GM19099 (cell line): ENCODE data around the gene TEKT2.

ENCODE experiments used
- POLR2A ChIP-seq: IDR thresholded peaks from 3 replicates; pipeline ENCODE4 v1.6.1; 2011; ENCODE audit warnings: low read depth; ENCODE audit not compliant: insufficient read length; ENCODE audit errors: extremely low read depth

The TEKT2 gene

GRCh38 chr1:36112823-36113222 lies 28.9 kb downstream of the TEKT2 start:
- no peak for TF ChIP-seq POLR2A

- no peak for TF ChIP-seq POLR2A
Observed at GRCh38 chr1:36114371-36114770, 30.5 kb downstream of the TEKT2 start.

- no peak for TF ChIP-seq POLR2A
Observed at GRCh38 chr1:36115200-36115669, 31.3 kb downstream of the TEKT2 start.

GRCh38 chr1:36115931-36116330 lies 32.0 kb downstream of the TEKT2 start:
- TF ChIP-seq POLR2A, result no peak

GRCh38 chr1:36116901-36117300 lies 33.0 kb downstream of the TEKT2 start:
- no peak for TF ChIP-seq POLR2A

GRCh38 chr1:36118447-36119204 lies 34.7 kb downstream of the TEKT2 start:
- TF ChIP-seq POLR2A, result no peak

GRCh38 chr1:36119456-36119855 lies 35.6 kb downstream of the TEKT2 start:
- TF ChIP-seq POLR2A, result no peak

- no peak for TF ChIP-seq POLR2A
Observed at GRCh38 chr1:36122062-36123030, 38.5 kb downstream of the TEKT2 start.

GRCh38 chr1:36123356-36123755 lies 39.5 kb downstream of the TEKT2 start:
- TF ChIP-seq POLR2A, result no peak

GRCh38 chr1:36124404-36125128 lies 40.7 kb downstream of the TEKT2 start:
- TF ChIP-seq POLR2A, result no peak

GRCh38 chr1:36125129-36125991 lies 41.5 kb downstream of the TEKT2 start, which contains the start of gene COL8A2:
COL8A2 (minus strand) TSS chr1:36125222; CDS start chr1:36100242, 24,980 bp downstream.
- TF ChIP-seq POLR2A, result no peak

- no peak for TF ChIP-seq POLR2A
Observed at GRCh38 chr1:36126005-36126716, 42.3 kb downstream of the TEKT2 start.

GRCh38 chr1:36126797-36127500 lies 43.1 kb downstream of the TEKT2 start:
- no peak for TF ChIP-seq POLR2A
